A549 (cell line): ENCODE data around the gene SIVA1. TPM values are rescaled to one million over a fixed set of nuclear protein-coding genes. Genes with fewer than 3 reads are reported as not detected.

Experiments used
- ATAC-seq, 2 experiments: fragments of 200-7000 bp in 1 of 2; fragments of >200 bp in 1 of 2; cut with Nextera tagmentation in 1 of 2; cut with Tn5 transposase in 1 of 2; 3 replicates each; pipeline versions ENCODE4 v1.8.0 to v1.9.1; 2018 to 2020; ENCODE audit warnings: mild to moderate bottlenecking in 1 of 2, moderate library complexity in 1 of 2
- CTCF ChIA-PET: fragments of 300-600 bp; sonication (Branson Sonifier 250); formaldehyde crosslinking; extraction: SDS; loops from one replicate; lab custom pipeline; 2021; ENCODE audit warnings: antibody characterized with exemption, inconsistent platforms; lab: Yijun Ruan, JAX
- POLR2A ChIA-PET: fragments of 350-600 bp; formaldehyde crosslinking; extraction: SDS; loops from one replicate; lab custom pipeline; 2021; ENCODE audit warnings: antibody characterized with exemption, inconsistent platforms; lab: Yijun Ruan, JAX
- DNase-seq, 2 experiments: peaks; one replicate each; pipeline versions ENCODE4 v3.0.0 to v3.0.0-alpha.2; 2011 to 2016; ENCODE audit warnings: low read depth in 1 of 2, low spot score in 1 of 2
- FAIRE-seq: peaks from 2 replicates; lab custom pipeline; 2011; peaks lifted over from hg19 to GRCh38; lab: Jason Lieb, UNC
- H3K27ac ChIP-seq, 2 experiments: fragments of >200 bp; sonication (Bioruptor Twin); formaldehyde crosslinking; 3 replicates each; pipeline ENCODE4 v1.5.1; 2016 to 2017
- H3K4me1 ChIP-seq: fragments of >200 bp; sonication (Bioruptor Twin); formaldehyde crosslinking; 3 replicates; pipeline ENCODE4 v1.6.1; 2016
- H3K4me2 ChIP-seq: fragments of >200 bp; sonication (Bioruptor Twin); formaldehyde crosslinking; 3 replicates; pipeline ENCODE4 v1.6.1; 2016
- H3K4me3 ChIP-seq: fragments of >200 bp; sonication (Bioruptor Twin); formaldehyde crosslinking; 3 replicates; pipeline ENCODE4 v1.5.1; 2016
- H3K9me3 ChIP-seq: fragments of >200 bp; sonication (Bioruptor Twin); formaldehyde crosslinking; 3 replicates; pipeline ENCODE4 v1.6.1; 2016
- BHLHE40 ChIP-seq: IDR thresholded peaks from 2 replicates; pipeline ENCODE4 v1.6.1; 2012; ENCODE audit warnings: low read depth, low read length, inconsistent platforms
- CEBPB ChIP-seq, 2 experiments: fragments of >200 bp in 1 of 2; sonication (Bioruptor Twin) in 1 of 2; formaldehyde crosslinking in 1 of 2; IDR thresholded peaks; 2 replicates each; pipeline ENCODE4 v1.6.1; 2012 to 2016
- CHD4 ChIP-seq: fragments of 200-600 bp; sonication (generic); IDR thresholded peaks from 2 replicates; pipeline ENCODE4 v1.6.1; 2016; ENCODE audit warnings: antibody characterized with exemption, mild to moderate bottlenecking, borderline replicate concordance
- CTCF ChIP-seq: fragments of >200 bp; sonication (Bioruptor Twin); formaldehyde crosslinking; IDR thresholded peaks from 3 replicates; pipeline ENCODE4 v1.5.1; 2016
- ELK1 ChIP-seq: fragments of 150-350 bp; IDR thresholded peaks from 2 replicates; pipeline ENCODE4 v1.6.1; 2014; ENCODE audit warnings: low read depth, mild to moderate bottlenecking, low read length
- ESRRA ChIP-seq: fragments of 150-350 bp; IDR thresholded peaks from 2 replicates; pipeline ENCODE4 v1.6.1; 2014; ENCODE audit warnings: mild to moderate bottlenecking, low read length, borderline replicate concordance
- FOXS1 ChIP-seq: fragments of 250-450 bp; sonication (Bioruptor Pico); IDR thresholded peaks from 2 replicates; pipeline ENCODE4 v1.5.0; 2020; ENCODE audit warnings: mild to moderate bottlenecking, moderate library complexity
- HEYL ChIP-seq: fragments of 250-450 bp; sonication (Bioruptor Pico); IDR thresholded peaks from 2 replicates; pipeline ENCODE4 v1.8.0; 2021; ENCODE audit warnings: mild to moderate bottlenecking, moderate library complexity
- HOXB5 ChIP-seq: fragments of 250-450 bp; sonication (Bioruptor Pico); IDR thresholded peaks from 2 replicates; pipeline ENCODE4 v1.5.0; 2020; ENCODE audit warnings: mild to moderate bottlenecking, moderate library complexity
- JUN ChIP-seq, 2 experiments: fragments of >200 bp; sonication (Bioruptor Twin); formaldehyde crosslinking; IDR thresholded peaks; 2 replicates in 1 of 2; 3 replicates in 1 of 2; pipeline ENCODE4 v1.6.1; 2016 to 2017
- MAFK ChIP-seq: fragments of 450-650 bp; IDR thresholded peaks from 2 replicates; pipeline ENCODE4 v1.6.1; 2014; ENCODE audit not compliant: partially characterized antibody
- RARB ChIP-seq: fragments of 250-450 bp; sonication (Bioruptor Pico); IDR thresholded peaks from 2 replicates; pipeline ENCODE4 v1.8.0; 2021; ENCODE audit warnings: mild to moderate bottlenecking, moderate library complexity
- REST ChIP-seq: fragments of 200-600 bp; sonication (generic); IDR thresholded peaks from 2 replicates; pipeline ENCODE4 v1.6.1; 2016; ENCODE audit warnings: antibody characterized with exemption, mild to moderate bottlenecking, moderate library complexity
- SMC3 ChIP-seq: fragments of >200 bp; sonication (Bioruptor Twin); formaldehyde crosslinking; IDR thresholded peaks from 3 replicates; pipeline ENCODE4 v1.6.1; 2018; ENCODE audit warnings: inconsistent platforms
- TFCP2L1 ChIP-seq: fragments of 250-450 bp; sonication (Bioruptor Pico); IDR thresholded peaks from 2 replicates; pipeline ENCODE4 v1.5.0; 2021; ENCODE audit warnings: mild to moderate bottlenecking
- ZFP36 ChIP-seq: fragments of 450-650 bp; IDR thresholded peaks from 2 replicates; pipeline ENCODE4 v1.6.1; 2014; ENCODE audit warnings: borderline replicate concordance; ENCODE audit not compliant: partially characterized antibody
- ZSCAN20 ChIP-seq: fragments of 250-450 bp; sonication (Bioruptor Pico); IDR thresholded peaks from 2 replicates; pipeline ENCODE4 v1.8.0; 2022; ENCODE audit warnings: mild to moderate bottlenecking, moderate library complexity
- WGBS: methylation state at CpG from one replicate; pipeline ENCODE4 v1.1.6; 2017; ENCODE audit errors: missing lambda C conversion rate; 5-methylcytosine and 5-hydroxymethylcytosine counted together
- polyA plus RNA-seq, 4 experiments: library from polyadenylated mRNA; depleted of rRNA in 3 of 4; stranded (reverse); fragments of >200 nt; fragmentation: RNase III in 1 of 4; extraction: RNeasy Plus Mini Kit Qiagen cat#74134 plus additional on column Dnase treatment in 1 of 4; gene quantifications; 2 replicates in 3 of 4; 3 replicates in 1 of 4; pipeline ENCODE4 v1.2.3, GENCODE V29; 2011 to 2017
- TF ChIP-seq, protein P1 (sequence below): fragments of >200 bp; sonication (Bioruptor Twin); formaldehyde crosslinking; IDR thresholded peaks from 2 replicates; pipeline ENCODE4 v1.6.1; 2016

Gene SIVA1
- polyA plus RNA-seq, 2 of the 4 experiments (the other 2 are of a cell fraction) = 90.0 to 169 TPM

DNA sequence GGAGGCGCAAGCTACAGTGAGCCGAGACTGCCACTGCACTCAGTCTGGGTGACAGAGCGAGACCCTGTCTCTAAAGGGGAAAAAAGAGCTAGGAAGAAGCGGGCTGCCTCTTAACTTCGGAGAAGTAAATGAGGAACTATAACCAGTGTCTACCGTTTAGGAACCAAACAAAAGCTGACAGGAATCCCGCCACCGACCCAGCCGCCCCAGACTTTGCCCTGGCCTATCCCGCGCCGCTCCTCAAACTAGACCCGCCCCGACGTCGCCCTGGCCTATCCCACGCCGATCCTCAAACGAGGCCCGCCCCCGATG is 568 bp upstream of the SIVA1 start (continued):
- TF ChIP-seq TFCP2L1 (CRISPR knock-in tag) (no peak), ESRRA (no peak), BHLHE40 (no peak)

DNA sequence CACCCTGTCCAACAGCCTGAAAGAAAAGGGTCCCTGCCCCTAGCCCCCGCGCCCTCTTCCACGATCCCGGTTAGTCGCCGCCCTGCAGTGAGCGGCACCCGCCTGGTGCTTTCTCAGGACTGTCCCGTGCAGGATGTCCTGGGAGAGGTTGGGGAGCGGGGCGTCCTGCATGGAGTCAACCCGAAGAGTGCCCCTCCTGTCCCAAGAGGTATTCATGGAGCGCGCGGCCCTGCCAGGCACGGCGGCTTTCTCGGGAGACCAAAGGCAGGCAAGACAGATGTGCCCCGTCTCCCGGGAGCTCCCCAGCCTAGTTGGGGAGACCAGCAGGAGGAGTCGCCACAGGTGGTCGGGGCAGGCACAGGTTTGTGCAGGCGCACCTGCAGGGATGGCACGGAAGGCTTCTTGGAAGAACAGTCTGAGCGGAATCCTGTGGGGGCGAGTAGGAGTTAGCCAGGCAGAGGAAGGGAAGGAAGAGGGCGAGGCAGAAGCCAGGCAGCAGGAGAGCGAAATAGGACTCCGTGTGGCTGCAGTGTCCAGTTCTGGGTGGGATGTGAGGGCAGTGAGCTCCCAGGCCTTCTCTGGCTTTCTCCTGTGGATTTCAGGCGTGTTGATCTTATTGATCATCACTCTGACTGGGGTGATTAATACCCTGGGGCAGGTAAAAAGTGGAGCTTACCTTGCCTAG is 723 bp downstream of the SIVA1 start:
- ATAC-seq = peak in 1 of 2 experiments; percentile 6; a peak in 3 of 6 replicates
- WGBS = 4% methylated on average over 10 of the region's 30 CpGs
- CTCF ChIA-PET = interaction anchor here (0.6 to 5.1 kb wide), 12 partner anchors 10 to 786 kb away, joined by 3 to 41 read pairs (median 6); partner anchors contain the start of gene ADSS1
- no peak for FAIRE-seq
- Histone ChIP-seq H3K27ac (peak overlapping the region; percentile 93 to 96), H3K4me3 (peak overlapping the region; percentile 100), H3K9me3 (no peaks in the 10 kb centered on the region; the same call in 2 of the 3 replicates), H3K4me1 (peaks cover 28% of the 10 kb centered on the region), H3K4me2 (peak overlapping the region; percentile 95)
- no peak for DNase-seq
- no peak for TF ChIP-seq CTCF
- no peak for TF ChIP-seq CEBPB (IDR thresholded peaks at IDR 0.05)
- no peak for TF ChIP-seq REST
- no peak for TF ChIP-seq RARB (CRISPR knock-in tag)
- no peak for TF ChIP-seq TFCP2L1 (CRISPR knock-in tag)
- no peak for TF ChIP-seq MAFK
- no peak for TF ChIP-seq HOXB5 (CRISPR knock-in tag)
- TF ChIP-seq FOXS1 = no peak
- TF ChIP-seq ZFP36 = no peak
- no peak for TF ChIP-seq HEYL (CRISPR knock-in tag)
- no peak for TF ChIP-seq CHD4
- no peak for TF ChIP-seq ZSCAN20 (CRISPR knock-in tag)
- no peak for TF ChIP-seq JUN (IDR thresholded peaks at IDR 0.05)
- TF ChIP-seq SMC3 = no peak
- TF ChIP-seq, protein P1, sequence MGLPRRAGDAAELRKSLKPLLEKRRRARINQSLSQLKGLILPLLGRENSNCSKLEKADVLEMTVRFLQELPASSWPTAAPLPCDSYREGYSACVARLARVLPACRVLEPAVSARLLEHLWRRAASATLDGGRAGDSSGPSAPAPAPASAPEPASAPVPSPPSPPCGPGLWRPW = no peak
- POLR2A ChIA-PET = interaction anchor here (0.9 to 1.4 kb wide), 3 partner anchors 66 to 267 kb away, joined by 3 to 7 read pairs (median 6); partner anchors contain the start of gene CDCA4

DNA sequence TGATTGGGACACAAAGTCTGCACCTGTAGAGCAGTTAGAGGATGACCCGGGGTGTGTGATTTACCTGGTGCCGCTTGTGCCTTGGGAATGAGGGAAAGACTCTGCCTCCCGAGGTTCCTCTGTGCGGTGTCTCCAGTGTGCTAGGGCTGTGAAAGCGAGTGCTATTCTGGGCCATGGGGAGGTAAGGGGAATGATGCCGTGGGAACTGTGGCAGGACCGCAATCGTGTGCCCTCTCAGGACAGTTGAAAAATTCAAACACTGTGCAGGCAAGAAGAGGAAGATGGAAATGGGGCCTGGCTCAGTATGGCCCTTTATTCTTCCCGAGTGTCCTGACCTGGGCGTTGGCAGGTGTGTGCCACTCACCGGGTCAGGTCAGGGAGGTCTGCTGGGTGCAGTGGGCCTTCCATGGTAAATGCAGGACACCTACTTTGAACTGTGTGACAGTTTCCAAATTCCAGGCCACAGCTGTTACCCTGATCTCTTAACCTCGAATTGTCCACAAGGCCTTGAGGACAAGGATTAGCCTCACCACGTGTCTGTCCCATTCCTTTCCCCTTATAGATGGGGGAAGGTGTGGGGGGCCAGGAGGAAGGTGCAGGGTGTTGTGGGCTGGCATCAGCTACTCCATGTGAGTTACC is 1.4 kb downstream of the SIVA1 start:
- no peak for TF ChIP-seq ELK1
- no peak for TF ChIP-seq ZFP36
- TF ChIP-seq JUN (IDR thresholded peaks at IDR 0.05) = no peak
- TF ChIP-seq SMC3 = no peak
- H3K4me2 ChIP-seq = peak overlapping the region; percentile 95
- no peaks in the 10 kb centered on the region; the same call in 2 of the 3 replicates for H3K9me3 ChIP-seq
- ATAC-seq (no peak), FAIRE-seq (no peak), DNase-seq (no peak)
- peaks cover 23% of the 10 kb centered on the region for H3K4me1 ChIP-seq
- ChIA-PET CTCF (interaction anchor here (0.6 to 5.1 kb wide), 7 partner anchors 12 to 785 kb away, joined by 3 to 41 read pairs (median 6); partner anchors contain the start of gene ADSS1), POLR2A (no interaction called here)
- H3K4me3 ChIP-seq = peak overlapping the region; percentile 100
- H3K27ac ChIP-seq = peak overlapping the region; percentile 93 to 96; a peak in 4 of 6 replicates
- WGBS = 63% methylated on average over 13 of the region's 13 CpGs
